Measurements from ENCODE around the gene NEURL3.

DNA sequence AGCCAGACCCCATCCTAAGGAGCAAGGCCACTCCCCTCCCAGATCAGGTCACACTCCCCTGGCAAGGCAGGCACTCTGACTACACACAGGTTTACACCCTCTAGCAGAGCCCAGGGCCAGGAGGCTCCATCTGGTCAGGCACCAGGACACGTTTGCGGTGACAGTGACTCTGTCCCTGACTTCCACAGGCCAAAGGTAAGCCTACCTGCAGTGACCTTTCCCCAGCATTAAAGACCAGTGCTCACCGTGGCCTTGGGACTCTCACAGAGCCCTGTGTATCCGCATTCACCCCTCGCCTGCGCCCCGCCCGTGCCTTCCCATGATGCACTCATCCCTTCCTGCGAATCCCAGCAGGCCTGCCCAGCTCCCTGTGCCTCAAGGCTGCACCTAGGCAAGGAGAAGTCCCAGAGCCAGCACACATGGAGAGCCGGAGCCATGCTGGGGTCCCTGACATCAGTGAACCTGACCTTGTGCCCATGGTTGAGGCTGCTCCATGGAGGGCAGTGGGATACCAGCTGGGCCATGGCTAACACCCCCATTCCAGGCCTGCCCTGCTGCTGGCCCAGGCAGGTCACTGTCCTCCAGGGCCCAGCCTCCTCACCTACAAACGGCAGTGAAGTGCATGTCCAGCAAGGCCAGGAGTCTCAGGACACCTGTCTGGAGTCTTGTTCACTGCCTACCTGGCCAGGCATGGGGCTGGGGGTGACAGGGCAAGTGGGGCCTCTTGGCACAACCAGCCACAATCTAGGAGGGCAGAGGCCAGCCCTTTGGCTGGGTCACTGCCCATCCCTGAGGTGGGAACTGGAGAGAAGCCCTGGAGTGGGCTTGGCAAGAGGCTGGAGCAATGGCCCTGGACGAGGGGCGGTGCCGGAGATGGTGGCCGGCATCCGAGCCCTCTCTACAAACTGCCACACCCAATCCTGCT is 3.0 kb downstream of the NEURL3 start:
- TF ChIP-seq, protein P1, sequence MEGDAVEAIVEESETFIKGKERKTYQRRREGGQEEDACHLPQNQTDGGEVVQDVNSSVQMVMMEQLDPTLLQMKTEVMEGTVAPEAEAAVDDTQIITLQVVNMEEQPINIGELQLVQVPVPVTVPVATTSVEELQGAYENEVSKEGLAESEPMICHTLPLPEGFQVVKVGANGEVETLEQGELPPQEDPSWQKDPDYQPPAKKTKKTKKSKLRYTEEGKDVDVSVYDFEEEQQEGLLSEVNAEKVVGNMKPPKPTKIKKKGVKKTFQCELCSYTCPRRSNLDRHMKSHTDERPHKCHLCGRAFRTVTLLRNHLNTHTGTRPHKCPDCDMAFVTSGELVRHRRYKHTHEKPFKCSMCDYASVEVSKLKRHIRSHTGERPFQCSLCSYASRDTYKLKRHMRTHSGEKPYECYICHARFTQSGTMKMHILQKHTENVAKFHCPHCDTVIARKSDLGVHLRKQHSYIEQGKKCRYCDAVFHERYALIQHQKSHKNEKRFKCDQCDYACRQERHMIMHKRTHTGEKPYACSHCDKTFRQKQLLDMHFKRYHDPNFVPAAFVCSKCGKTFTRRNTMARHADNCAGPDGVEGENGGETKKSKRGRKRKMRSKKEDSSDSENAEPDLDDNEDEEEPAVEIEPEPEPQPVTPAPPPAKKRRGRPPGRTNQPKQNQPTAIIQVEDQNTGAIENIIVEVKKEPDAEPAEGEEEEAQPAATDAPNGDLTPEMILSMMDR (IDR thresholded peaks at IDR 0.05): no peak
- no peak for TF ChIP-seq POLR2A (IDR thresholded peaks at IDR 0.05)

Measured in testis (tissue), 2 donors.